ENCODE measurements around the gene C20orf141. TPM values are rescaled to one million over a fixed set of nuclear protein-coding genes. Genes with fewer than 3 reads are reported as not detected.

The C20orf141 gene
- total RNA-seq, 1 experiment from 2014 or later, result not detected

GRCh38 chr20:2767768-2768631 lies 46.8 kb upstream of the C20orf141 start:
- Histone ChIP-seq H4K5ac (ENCODE audit: insufficient read length, low read depth, low read length) (no peak overlapping the region), H3K4me1 (ENCODE audit: insufficient read depth, low read length) (no peaks in the 10 kb centered on the region), H4K8ac (replicated peaks; ENCODE audit: insufficient read length, low read depth, low read length) (no peak overlapping the region), H3K79me2 (ENCODE audit: insufficient read depth, low read length) (no peaks in the 10 kb centered on the region), H4K91ac (ENCODE audit: insufficient read length, low read depth, low read length) (no peak overlapping the region), H2BK5ac (ENCODE audit: insufficient read length, low read length) (no peak overlapping the region), H3K23ac (ENCODE audit: insufficient read length, low read depth, low read length) (no peak overlapping the region), H3K4me2 (ENCODE audit: insufficient read depth, insufficient read length, low read length) (no peak overlapping the region), H3K23me2 (ENCODE audit: insufficient read length, low read depth, low read length, poor library complexity, severe bottlenecking) (no peaks in the 10 kb centered on the region), H3K27me3 (ENCODE audit: insufficient read depth, low read length) (no peaks in the 10 kb centered on the region), H3T11ph (ENCODE audit: low read length) (no peak overlapping the region), H3K14ac (ENCODE audit: insufficient read depth, low read length) (no peak overlapping the region; the same call in 1 of the 2 replicates), H2BK120ac (ENCODE audit: low read depth, low read length, poor library complexity, severe bottlenecking) (no peak overlapping the region), H4K20me1 (ENCODE audit: control insufficient read depth, insufficient read depth, insufficient read length) (no peaks in the 10 kb centered on the region), H3K4ac (ENCODE audit: low read depth, low read length) (no peak overlapping the region), H2BK20ac (ENCODE audit: low read depth, low read length, poor library complexity, severe bottlenecking) (no peak overlapping the region), H3K18ac (ENCODE audit: insufficient read length, low read depth, low read length) (no peak overlapping the region), H3K9ac (ENCODE audit: extremely low read depth, insufficient read length, low read length) (no peak overlapping the region), H3K56ac (ENCODE audit: insufficient read length, low read depth, low read length) (no peak overlapping the region), H2BK15ac (ENCODE audit: low read depth, low read length) (no peak overlapping the region), H2AFZ (ENCODE audit: low read length) (no peak overlapping the region), H2AK5ac (ENCODE audit: insufficient read length, low read length) (no peak overlapping the region), H3K9me3 (ENCODE audit: control insufficient read depth, low read depth, low read length) (no peaks in the 10 kb centered on the region), H3K79me1 (ENCODE audit: insufficient read depth, low read depth, low read length, poor library complexity, severe bottlenecking) (no peaks in the 10 kb centered on the region), H2BK12ac (ENCODE audit: insufficient read length, low read depth, low read length) (no peak overlapping the region), H3K27ac (ENCODE audit: insufficient read length, low read depth, low read length) (no peak overlapping the region)
- H3K27me3 Mint-ChIP-seq (ENCODE audit: low read depth), result peaks cover 36% of the 10 kb centered on the region
- no peak overlapping the region for H3K27ac Mint-ChIP-seq
- peaks cover 6 to 8% of the 10 kb centered on the region in 2 experiments for H3K4me1 Mint-ChIP-seq
- no peaks in the 10 kb centered on the region for H3K36me3 Mint-ChIP-seq (ENCODE audit: insufficient read depth in 1 of 3, low read depth in 3 of 3)
- no peak overlapping the region for H3K4me3 Mint-ChIP-seq
- TF ChIP-seq CTCF (conservative IDR thresholded peaks at IDR 0.05), result no peak
- WGBS (ENCODE audit: extremely low coverage, insufficient read length, low lambda C conversion rate), result no CpG with 5 or more reads among the region's 15 CpGs
- DNase-seq, result no peak
- no peaks in the 10 kb centered on the region for H3K9me3 Mint-ChIP-seq
